Left lung (tissue), 10 donors: ENCODE data around the gene ARID3B. TPM values are rescaled to one million over a fixed set of nuclear protein-coding genes. Genes with fewer than 3 reads are reported as not detected.

ENCODE experiments used
- ATAC-seq: fragments of 200-7000 bp; cut with Tn5 transposase; one replicate; pipeline ENCODE4 v1.9.1; 2020; ENCODE audit warnings: moderate library complexity
- DNase-seq, 4 donors: peaks; one replicate each; pipeline ENCODE4 v3.0.0-alpha.2; 2013 to 2020
- H3K27ac ChIP-seq, 2 donors: fragments of 200-600 bp; sonication (generic) in 1 of 2; one replicate each; pipeline versions ENCODE4 v1.5.0 to v1.8.0; 2020 to 2021
- H3K27me3 ChIP-seq, 2 donors: fragments of 200-600 bp; sonication (generic) in 1 of 2; one replicate each; pipeline versions ENCODE4 v1.5.0 to v1.8.0; 2020 to 2021
- H3K36me3 ChIP-seq, 2 donors: fragments of 200-600 bp; sonication (generic) in 1 of 2; one replicate each; pipeline versions ENCODE4 v1.5.0 to v1.8.0; 2020 to 2021
- H3K4me1 ChIP-seq, 2 donors: fragments of 200-600 bp; one replicate each; pipeline ENCODE4 v1.8.0; 2021
- H3K4me3 ChIP-seq, 2 donors: fragments of 200-600 bp; sonication (generic) in 1 of 2; one replicate each; pipeline versions ENCODE4 v1.5.0 to v1.8.0; 2020 to 2021; ENCODE audit warnings: mild to moderate bottlenecking in 1 of 2
- H3K9me3 ChIP-seq, 2 donors: fragments of 200-600 bp; sonication (generic) in 1 of 2; one replicate each; pipeline versions ENCODE4 v1.5.0 to v1.8.0; 2020 to 2021
- CTCF ChIP-seq, 2 donors: fragments of 200-600 bp; sonication (generic) in 1 of 2; IDR thresholded peaks; one replicate each; pipeline versions ENCODE4 v1.5.0 to v1.8.0; 2021; ENCODE audit warnings: antibody characterized with exemption in 2 of 2
- intact Hi-C, 2 donors: fragments of 100-400 bp; cut with DNase I; formaldehyde crosslinking; loops; one replicate each; pipeline versions ENCODE4 v1.11.2 to v1.14.2; 2022
- polyA plus RNA-seq, 6 donors: library from polyadenylated mRNA; unstranded; fragments of 120-200 nt; gene quantifications; one replicate each; pipeline ENCODE4 v1.2.1, GENCODE V29; 2013; ENCODE audit not compliant: insufficient read length in 6 of 6
- total RNA-seq, 2 donors: library from RNA; stranded (reverse); fragmentation: NEBNext Ultra II Directional; extraction: Animal tissue kit (Norgen Biotek cat#: 25700); gene quantifications; one replicate each; pipeline ENCODE4 v1.2.1, GENCODE V29; 2021
- donor health status: DM: no; HTN: yes; CAD: no.
- donor health status: DM: no; HTN: no; CAD: no.

ARID3B gene
- total and polyA plus RNA-seq, 8 donors: 5.8 to 12.1 (median 11.1) TPM

- no peaks in the 10 kb centered on the region for H3K9me3 ChIP-seq
- intact Hi-C loops: no loop called here
- no peak for TF ChIP-seq CTCF (IDR thresholded peaks at IDR 0.05)
- DNase-seq (no peak), ATAC-seq (no peak)
- no peak overlapping the region for H3K4me3 ChIP-seq
- H3K36me3 ChIP-seq: peaks cover 8 to 78% of the 10 kb centered on the region in 2 donors
- H3K4me1 ChIP-seq: peaks cover 20 to 50% of the 10 kb centered on the region in 2 donors
- no peaks in the 10 kb centered on the region for H3K27me3 ChIP-seq
- no peak overlapping the region for H3K27ac ChIP-seq
Measured at GRCh38 chr15:74621546-74621920, 80.5 kb downstream of the ARID3B start.

GRCh38 chr15:74621936-74622335 lies 80.9 kb downstream of the ARID3B start:
- intact Hi-C loops: no loop called here
- H3K27me3 ChIP-seq: no peaks in the 10 kb centered on the region
- ATAC-seq: no peak
- no peak overlapping the region for H3K4me3 ChIP-seq
- peaks cover 17 to 46% of the 10 kb centered on the region in 2 donors for H3K4me1 ChIP-seq
- no peak for TF ChIP-seq CTCF (IDR thresholded peaks at IDR 0.05)
- H3K36me3 ChIP-seq: peaks cover 8 to 82% of the 10 kb centered on the region in 2 donors
- H3K27ac ChIP-seq: no peak overlapping the region
- DNase-seq: no peak
- no peaks in the 10 kb centered on the region for H3K9me3 ChIP-seq

- Histone ChIP-seq H3K36me3 (peaks cover 8 to 90% of the 10 kb centered on the region in 2 donors), H3K4me1 (peaks cover 9 to 37% of the 10 kb centered on the region in 2 donors), H3K27ac (no peak overlapping the region), H3K4me3 (no peak overlapping the region), H3K27me3 (no peaks in the 10 kb centered on the region), H3K9me3 (no peaks in the 10 kb centered on the region)
- DNase-seq: no peak
- ATAC-seq: no peak
- no peak for TF ChIP-seq CTCF (IDR thresholded peaks at IDR 0.05)
- intact Hi-C loops: no loop called here
Measured at GRCh38 chr15:74622758-74623157, 81.7 kb downstream of the ARID3B start.

- no peak for DNase-seq
- intact Hi-C loops: no loop called here
- no peak for TF ChIP-seq CTCF (IDR thresholded peaks at IDR 0.05)
Measured at GRCh38 chr15:74624020-74624602, 83.1 kb downstream of the ARID3B start.

GRCh38 chr15:74625693-74626092 lies 84.7 kb downstream of the ARID3B start:
- H3K9me3 ChIP-seq: no peaks in the 10 kb centered on the region
- H3K36me3 ChIP-seq: peaks cover 8 to 100% of the 10 kb centered on the region in 2 donors

More at GRCh38 chr15:74624020-74624602, 83.1 kb downstream of the ARID3B start:
- peaks cover 0 to 24% of the 10 kb centered on the region in 2 donors for H3K4me1 ChIP-seq
- H3K27me3 ChIP-seq: no peaks in the 10 kb centered on the region
- H3K36me3 ChIP-seq: peaks cover 8 to 100% of the 10 kb centered on the region in 2 donors
- peak; percentile 68 for ATAC-seq
- no peak overlapping the region for H3K4me3 ChIP-seq
- no peaks in the 10 kb centered on the region for H3K9me3 ChIP-seq
- no peak overlapping the region for H3K27ac ChIP-seq

More at GRCh38 chr15:74625693-74626092, 84.7 kb downstream of the ARID3B start:
- intact Hi-C loops: no loop called here
- DNase-seq (no peak), ATAC-seq (no peak)
- H3K4me3 ChIP-seq: no peak overlapping the region
- H3K4me1 ChIP-seq: peaks cover 0 to 16% of the 10 kb centered on the region in 2 donors
- no peak for TF ChIP-seq CTCF (IDR thresholded peaks at IDR 0.05)
- no peaks in the 10 kb centered on the region for H3K27me3 ChIP-seq
- no peak overlapping the region for H3K27ac ChIP-seq
